ENCODE measurements around the gene LAMA2. TPM values are rescaled to one million over a fixed set of nuclear protein-coding genes. Genes with fewer than 3 reads are reported as not detected.

Gene LAMA2
- total RNA-seq, 4 donors from 2014 or later: 115 to 153 (median 134) TPM

DNA sequence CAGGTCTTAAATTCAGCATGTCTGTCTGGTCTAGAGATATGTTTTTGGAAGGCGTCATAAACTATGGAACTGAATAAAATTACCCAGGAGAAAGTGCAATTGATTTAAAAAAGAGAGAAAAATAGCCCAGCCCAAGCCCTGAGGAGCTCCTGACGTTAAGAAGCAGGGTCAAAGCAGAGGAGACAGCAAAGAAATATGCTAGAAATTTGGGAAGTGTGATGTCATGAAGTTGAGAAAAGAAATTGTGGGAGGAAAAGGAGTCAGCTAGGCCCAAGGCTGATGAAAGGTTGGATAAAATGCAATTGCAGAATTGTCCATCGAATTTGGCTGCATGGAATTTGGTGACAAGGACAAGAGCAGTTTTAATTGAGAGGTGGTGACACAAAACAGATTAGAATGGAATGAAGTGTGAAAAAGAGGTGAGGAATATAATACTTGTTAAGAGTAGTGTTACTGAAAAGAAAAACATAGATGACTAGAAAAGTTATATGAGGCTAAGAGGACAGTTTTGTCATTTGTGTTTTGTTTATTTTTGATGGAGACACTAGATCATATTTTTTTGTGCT lies 381.6 kb downstream of the LAMA2 start:
- H3K4me3 ChIP-seq: no peak overlapping the region
- H3K4me1 ChIP-seq: peaks cover 0 to 8% (median 0%) of the 10 kb centered on the region in 4 donors
- H3K27me3 ChIP-seq: no peaks in the 10 kb centered on the region
- TF ChIP-seq CTCF (IDR thresholded peaks at IDR 0.05) (no peak), POLR2A (IDR thresholded peaks at IDR 0.05; ENCODE audit: low read depth) (no peak)
- no peak for DNase-seq (ENCODE audit: extremely low spot score)
- peaks cover 0 to 31% (median 0%) of the 10 kb centered on the region in 4 donors for H3K36me3 ChIP-seq
- intact Hi-C loops (cut with DNase I): no loop called here
- H3K9me3 ChIP-seq: no peaks in the 10 kb centered on the region
- H3K27ac ChIP-seq (replicated peaks in 1 of 4): no peak overlapping the region
- WGBS: 60% methylated on average over 3 of the region's 3 CpGs

DNA sequence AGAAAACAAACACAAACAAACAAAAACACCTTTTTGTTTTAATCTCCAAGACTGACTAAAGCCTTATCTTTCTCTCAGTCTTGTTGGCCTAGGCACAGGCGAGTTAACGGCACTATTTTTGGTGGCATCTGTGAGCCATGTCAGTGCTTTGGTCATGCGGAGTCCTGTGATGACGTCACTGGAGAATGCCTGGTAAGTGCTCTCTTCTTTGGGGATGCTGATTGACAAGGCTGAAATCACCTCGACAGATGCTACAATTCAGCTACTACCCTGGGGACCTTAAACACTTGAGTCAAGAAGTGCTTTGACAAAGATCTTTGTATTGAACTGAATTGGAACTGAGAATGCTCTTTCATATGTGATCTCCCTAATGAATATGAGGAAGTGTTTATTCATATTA lies 384.1 kb downstream of the LAMA2 start:
- Histone ChIP-seq H3K27ac (replicated peaks in 1 of 4) (no peak overlapping the region), H3K36me3 (peaks cover 0 to 31% (median 0%) of the 10 kb centered on the region in 4 donors), H3K4me1 (peaks cover 0 to 8% (median 0%) of the 10 kb centered on the region in 4 donors), H3K9me3 (no peaks in the 10 kb centered on the region), H3K27me3 (no peaks in the 10 kb centered on the region), H3K4me3 (no peak overlapping the region)
- DNase-seq (ENCODE audit: extremely low spot score): no peak
- WGBS: 87% methylated on average over 5 of the region's 5 CpGs
- no peak for TF ChIP-seq CTCF (IDR thresholded peaks at IDR 0.05)
- no peak for TF ChIP-seq EP300 (IDR thresholded peaks at IDR 0.05)
- no peak for TF ChIP-seq POLR2AphosphoS5 (IDR thresholded peaks at IDR 0.05)
- TF ChIP-seq POLR2A (IDR thresholded peaks at IDR 0.05; ENCODE audit: low read depth): no peak
- intact Hi-C loops (cut with DNase I): no loop called here

- Histone ChIP-seq H3K36me3 (peaks cover 0 to 30% (median 0%) of the 10 kb centered on the region in 4 donors), H3K27me3 (no peaks in the 10 kb centered on the region), H3K4me1 (peaks cover 0 to under 1% (median 0%) of the 10 kb centered on the region in 4 donors), H3K27ac (replicated peaks in 1 of 4) (no peak overlapping the region), H3K9me3 (no peaks in the 10 kb centered on the region), H3K4me3 (no peak overlapping the region)
- 90% methylated on average over 2 of the region's 2 CpGs for WGBS
- no peak for TF ChIP-seq CTCF (IDR thresholded peaks at IDR 0.05)
- no peak for TF ChIP-seq POLR2A (IDR thresholded peaks at IDR 0.05; ENCODE audit: low read depth)
- TF ChIP-seq EP300 (IDR thresholded peaks at IDR 0.05): no peak
- TF ChIP-seq POLR2AphosphoS5 (IDR thresholded peaks at IDR 0.05): no peak
- DNase-seq (ENCODE audit: extremely low spot score): no peak
- intact Hi-C loops (cut with DNase I): no loop called here
These were observed 386.1 kb downstream of the LAMA2 start for GRCh38 chr6:129269076-129269475.

- TF ChIP-seq CTCF (IDR thresholded peaks at IDR 0.05) (no peak), EP300 (IDR thresholded peaks at IDR 0.05) (no peak), POLR2AphosphoS5 (IDR thresholded peaks at IDR 0.05) (no peak), POLR2A (IDR thresholded peaks at IDR 0.05; ENCODE audit: low read depth) (no peak)
- Histone ChIP-seq H3K27ac (replicated peaks in 1 of 4) (no peak overlapping the region), H3K36me3 (peaks cover 0 to 30% (median 0%) of the 10 kb centered on the region in 4 donors), H3K4me3 (no peak overlapping the region), H3K4me1 (no peaks in the 10 kb centered on the region), H3K9me3 (no peaks in the 10 kb centered on the region), H3K27me3 (no peaks in the 10 kb centered on the region)
- WGBS: 83% methylated on average over 2 of the region's 2 CpGs
- no peak for DNase-seq (ENCODE audit: extremely low spot score)
- intact Hi-C loops (cut with DNase I): no loop called here
These were observed 387.0 kb downstream of the LAMA2 start for GRCh38 chr6:129269891-129270290.

DNA sequence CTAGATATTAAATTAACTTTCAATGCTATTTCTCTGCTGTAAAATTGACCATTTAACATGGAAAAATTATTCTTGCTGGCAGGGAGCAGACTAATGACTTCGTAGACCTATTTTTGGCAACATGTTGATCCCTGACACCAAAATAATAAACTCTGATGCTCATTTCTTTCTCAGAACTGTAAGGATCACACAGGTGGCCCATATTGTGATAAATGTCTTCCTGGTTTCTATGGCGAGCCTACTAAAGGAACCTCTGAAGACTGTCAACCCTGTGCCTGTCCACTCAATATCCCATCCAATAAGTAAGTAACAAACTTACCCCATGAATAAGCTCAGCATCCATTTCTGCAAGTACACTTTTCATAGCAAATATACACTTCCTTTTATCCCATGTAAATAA lies 387.5 kb downstream of the LAMA2 start:
- WGBS: 74% methylated on average over 2 of the region's 2 CpGs
- no peak for TF ChIP-seq EP300 (IDR thresholded peaks at IDR 0.05)
- TF ChIP-seq CTCF (IDR thresholded peaks at IDR 0.05): no peak
- TF ChIP-seq POLR2A (IDR thresholded peaks at IDR 0.05; ENCODE audit: low read depth): no peak
- no peak for TF ChIP-seq POLR2AphosphoS5 (IDR thresholded peaks at IDR 0.05)
- H3K4me3 ChIP-seq: no peak overlapping the region
- H3K27me3 ChIP-seq: no peaks in the 10 kb centered on the region
- H3K4me1 ChIP-seq: no peaks in the 10 kb centered on the region
- intact Hi-C loops (cut with DNase I): no loop called here
- no peak for DNase-seq (ENCODE audit: extremely low spot score)
- H3K36me3 ChIP-seq: peaks cover 0 to 30% (median 0%) of the 10 kb centered on the region in 4 donors
- no peaks in the 10 kb centered on the region for H3K9me3 ChIP-seq
- no peak overlapping the region for H3K27ac ChIP-seq (replicated peaks in 1 of 4)
